ENCODE data around the gene ZNFX1. TPM values are rescaled to one million over a fixed set of nuclear protein-coding genes. Genes with fewer than 3 reads are reported as not detected.

ZNFX1 gene
- total RNA-seq, 1 donor = 56.6 TPM

- no peak overlapping the region for H3K4me3 ChIP-seq (ENCODE audit: low read depth, low read length)
- DNase-seq (ENCODE audit: low read depth) = no peak
- no peak for TF ChIP-seq CTCF (IDR thresholded peaks at IDR 0.05; ENCODE audit: insufficient read depth, low read depth, low read length)
These were observed 15.4 kb downstream of the ZNFX1 start for GRCh38 chr20:49262444-49262843.

- no peak for TF ChIP-seq CTCF (IDR thresholded peaks at IDR 0.05; ENCODE audit: insufficient read depth, low read depth, low read length)
- no peak for DNase-seq (ENCODE audit: low read depth)
These were observed 16.7 kb downstream of the ZNFX1 start for GRCh38 chr20:49261173-49261572.

GRCh38 chr20:49260218-49260617 is 17.6 kb downstream of the ZNFX1 start:
- TF ChIP-seq CTCF (IDR thresholded peaks at IDR 0.05; ENCODE audit: insufficient read depth, low read depth, low read length) = no peak
- H3K4me3 ChIP-seq (ENCODE audit: low read depth, low read length) = no peak overlapping the region
- no peak for DNase-seq (ENCODE audit: low read depth)

More at GRCh38 chr20:49261173-49261572, 16.7 kb downstream of the ZNFX1 start:
- no peak overlapping the region for H3K4me3 ChIP-seq (ENCODE audit: low read depth, low read length)

- H3K4me3 ChIP-seq (ENCODE audit: low read depth, low read length) = no peak overlapping the region
- DNase-seq (ENCODE audit: low read depth) = no peak
- TF ChIP-seq CTCF (IDR thresholded peaks at IDR 0.05; ENCODE audit: insufficient read depth, low read depth, low read length) = no peak
These were observed 18.1 kb downstream of the ZNFX1 start for GRCh38 chr20:49259799-49260198.

- TF ChIP-seq CTCF (IDR thresholded peaks at IDR 0.05; ENCODE audit: insufficient read depth, low read depth, low read length) = no peak
- H3K4me3 ChIP-seq (ENCODE audit: low read depth, low read length) = no peak overlapping the region
- no peak for DNase-seq (ENCODE audit: low read depth)
These were observed 18.6 kb downstream of the ZNFX1 start for GRCh38 chr20:49259284-49259683.

- no peak for DNase-seq (ENCODE audit: low read depth)
- no peak for TF ChIP-seq CTCF (IDR thresholded peaks at IDR 0.05; ENCODE audit: insufficient read depth, low read depth, low read length)
- no peak overlapping the region for H3K4me3 ChIP-seq (ENCODE audit: low read depth, low read length)
These were observed 21.6 kb downstream of the ZNFX1 start for GRCh38 chr20:49256261-49256660.

Data from fibroblast of villous mesenchyme (primary cell).